Thyroid gland (tissue), 4 donors: Measurements from ENCODE around the gene SLC7A5.

Experiments
- POLR2A ChIP-seq, 2 donors: fragments of 450-650 bp; IDR thresholded peaks; one replicate each; pipeline ENCODE4 v1.6.1; 2017; ENCODE audit warnings: antibody characterized with exemption in 2 of 2, mild to moderate bottlenecking in 2 of 2, moderate library complexity in 1 of 2
- TF ChIP-seq, protein P1 (sequence below), 6 experiments: fragments of 200-600 bp in 3 of 6; fragments of 450-650 bp in 3 of 6; sonication (generic) in 3 of 6; IDR thresholded peaks; one replicate each; pipeline ENCODE4 v1.5.1; 2016 to 2019; ENCODE audit warnings: antibody characterized with exemption in 6 of 6, mild to moderate bottlenecking in 2 of 6, inconsistent platforms in 1 of 6, moderate library complexity in 1 of 6

DNA sequence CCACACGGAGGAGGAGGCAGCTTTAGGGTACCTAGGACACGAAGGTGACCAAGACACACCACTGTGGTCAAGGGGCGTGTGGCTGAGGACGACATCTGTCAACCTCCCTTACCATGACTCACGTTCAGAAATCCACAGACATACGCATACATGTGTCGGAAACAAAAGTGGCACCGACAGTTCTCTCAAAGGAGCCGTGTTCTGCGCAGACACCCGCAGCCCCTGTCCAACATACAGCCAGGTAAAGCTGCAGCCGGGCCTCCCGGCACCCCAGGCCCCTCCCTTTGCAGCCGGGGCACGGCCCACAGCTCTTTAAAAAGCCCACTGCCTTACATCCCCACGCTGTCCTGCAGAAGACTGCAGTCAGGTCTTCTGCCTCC is 63.1 kb downstream of the SLC7A5 start:
- TF ChIP-seq, protein P1, sequence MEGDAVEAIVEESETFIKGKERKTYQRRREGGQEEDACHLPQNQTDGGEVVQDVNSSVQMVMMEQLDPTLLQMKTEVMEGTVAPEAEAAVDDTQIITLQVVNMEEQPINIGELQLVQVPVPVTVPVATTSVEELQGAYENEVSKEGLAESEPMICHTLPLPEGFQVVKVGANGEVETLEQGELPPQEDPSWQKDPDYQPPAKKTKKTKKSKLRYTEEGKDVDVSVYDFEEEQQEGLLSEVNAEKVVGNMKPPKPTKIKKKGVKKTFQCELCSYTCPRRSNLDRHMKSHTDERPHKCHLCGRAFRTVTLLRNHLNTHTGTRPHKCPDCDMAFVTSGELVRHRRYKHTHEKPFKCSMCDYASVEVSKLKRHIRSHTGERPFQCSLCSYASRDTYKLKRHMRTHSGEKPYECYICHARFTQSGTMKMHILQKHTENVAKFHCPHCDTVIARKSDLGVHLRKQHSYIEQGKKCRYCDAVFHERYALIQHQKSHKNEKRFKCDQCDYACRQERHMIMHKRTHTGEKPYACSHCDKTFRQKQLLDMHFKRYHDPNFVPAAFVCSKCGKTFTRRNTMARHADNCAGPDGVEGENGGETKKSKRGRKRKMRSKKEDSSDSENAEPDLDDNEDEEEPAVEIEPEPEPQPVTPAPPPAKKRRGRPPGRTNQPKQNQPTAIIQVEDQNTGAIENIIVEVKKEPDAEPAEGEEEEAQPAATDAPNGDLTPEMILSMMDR (IDR thresholded peaks at IDR 0.05) = no peak
- no peak for TF ChIP-seq POLR2A (IDR thresholded peaks at IDR 0.05)
